ENCODE results near the gene TMEM229B.

The TMEM229B gene

DNA sequence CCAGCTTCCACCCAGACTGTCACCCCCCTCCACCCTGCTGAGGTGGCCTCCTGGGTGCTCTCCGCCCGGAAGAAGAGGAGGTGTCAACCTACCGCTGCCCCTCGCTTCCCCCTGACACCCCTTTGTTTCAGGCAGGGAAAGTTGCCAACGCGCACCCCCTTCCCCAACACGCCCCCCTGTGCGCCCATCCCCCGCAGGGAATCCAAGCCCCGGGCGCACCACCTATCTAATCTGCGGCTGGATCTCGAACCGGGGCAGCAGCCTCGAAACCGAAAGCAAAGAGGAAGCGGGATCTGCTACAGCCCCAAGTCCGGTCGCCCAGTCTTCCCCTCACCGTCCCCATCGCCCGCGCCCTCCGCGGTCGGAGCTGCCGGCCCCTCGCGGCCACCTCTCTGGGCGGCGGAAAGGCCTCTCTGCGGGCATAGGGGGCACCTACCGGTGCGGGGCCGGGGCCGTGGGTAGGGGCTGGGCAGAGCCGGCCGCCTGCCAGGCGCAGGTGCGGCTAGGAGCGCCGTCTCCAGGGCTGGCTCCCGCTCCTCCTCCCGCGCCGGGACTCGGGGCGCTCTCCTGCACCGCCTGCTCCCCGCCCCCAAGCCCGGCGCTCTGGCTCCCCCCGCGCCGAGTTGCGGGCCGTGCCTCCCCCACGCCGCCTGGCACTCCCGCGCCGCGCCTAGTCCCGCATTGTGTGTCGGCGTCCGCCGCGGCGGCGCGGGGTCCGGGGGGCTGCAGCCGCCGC lies 26.3 kb upstream of the TMEM229B start:
- no peak for DNase-seq

DNA sequence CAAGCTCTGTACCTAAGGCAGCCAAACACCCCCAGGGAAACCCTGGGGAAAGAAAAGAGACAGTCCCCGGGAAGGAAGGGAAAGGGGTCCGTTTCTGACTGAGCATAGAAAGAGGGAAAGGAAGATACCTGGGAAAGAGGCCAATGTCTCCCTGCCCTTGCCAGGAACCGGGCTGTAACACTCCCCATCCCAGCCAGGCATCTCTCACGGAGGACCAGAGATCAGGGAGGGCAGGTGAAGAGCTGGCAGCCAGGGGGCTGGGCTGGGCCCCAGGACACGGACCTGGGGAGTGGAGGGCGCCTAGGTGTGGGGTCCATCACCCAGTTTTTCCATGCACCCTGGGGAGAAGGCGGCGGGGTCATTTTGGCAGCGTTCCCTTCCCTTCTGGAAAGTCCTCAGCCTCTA lies 25.7 kb upstream of the TMEM229B start:
- DNase-seq, result no peak

DNA sequence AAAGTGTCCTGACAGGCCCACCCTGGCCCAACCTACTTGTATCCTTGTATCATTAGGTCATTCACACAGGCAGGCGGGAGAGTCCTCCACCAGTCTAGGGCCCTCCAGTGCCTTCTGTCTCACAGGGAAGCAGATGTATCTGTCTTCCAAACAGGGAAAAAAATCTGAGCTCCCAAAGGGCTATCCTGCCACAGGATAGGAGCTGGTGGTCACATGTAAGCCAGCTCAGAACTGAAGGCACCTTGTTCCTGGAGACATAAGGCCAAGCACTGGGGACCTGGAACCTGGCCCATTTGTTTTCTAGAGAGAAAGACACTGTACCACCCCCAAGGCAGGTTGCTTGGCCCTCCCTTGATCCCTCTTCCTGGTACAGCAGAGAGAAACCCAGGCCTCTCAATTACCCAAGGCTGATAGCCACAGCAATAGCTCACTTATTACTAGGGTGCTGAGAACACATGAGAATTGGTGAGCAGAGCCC lies 25.1 kb upstream of the TMEM229B start:
- DNase-seq, result no peak

DNA sequence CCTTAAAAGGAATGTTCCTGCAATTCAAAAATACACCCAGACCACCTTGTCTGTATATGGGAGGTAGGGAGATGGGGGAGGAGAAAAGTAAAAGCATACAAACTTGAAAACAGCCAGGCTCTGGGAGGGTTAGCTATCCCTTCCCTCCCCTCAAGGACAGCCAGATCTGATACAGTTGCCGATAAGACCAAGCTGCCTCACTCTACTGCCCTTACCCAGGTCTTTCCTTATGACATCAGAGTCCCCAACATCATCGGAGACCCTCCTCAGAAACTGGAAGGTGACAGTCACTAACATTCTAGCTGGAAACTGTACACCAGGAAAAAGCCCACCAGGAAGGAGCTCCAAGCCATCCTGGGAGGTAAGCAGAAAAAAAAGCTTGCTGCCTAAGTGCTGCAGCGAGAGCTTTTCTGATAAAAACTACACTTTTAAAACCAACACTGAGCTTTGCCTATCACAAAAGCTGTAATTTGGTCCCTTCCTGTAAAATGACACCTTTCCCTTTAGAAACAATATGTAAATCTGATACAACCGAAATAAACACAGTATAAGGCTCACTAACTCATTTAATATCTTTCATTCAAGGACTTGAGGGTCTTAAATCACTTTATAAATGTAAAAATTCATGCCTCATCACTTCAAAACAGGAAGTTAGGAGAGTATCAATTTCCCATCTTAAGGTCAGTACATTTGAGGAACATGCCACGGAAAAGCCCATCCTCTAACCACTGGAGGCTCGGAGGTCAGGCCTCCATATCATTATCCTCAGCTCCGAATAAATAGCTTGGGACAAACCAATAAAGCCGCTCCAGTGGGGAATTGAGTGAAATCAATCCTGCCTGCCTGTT lies 24.2 kb upstream of the TMEM229B start:
- DNase-seq, result no peak

DNA sequence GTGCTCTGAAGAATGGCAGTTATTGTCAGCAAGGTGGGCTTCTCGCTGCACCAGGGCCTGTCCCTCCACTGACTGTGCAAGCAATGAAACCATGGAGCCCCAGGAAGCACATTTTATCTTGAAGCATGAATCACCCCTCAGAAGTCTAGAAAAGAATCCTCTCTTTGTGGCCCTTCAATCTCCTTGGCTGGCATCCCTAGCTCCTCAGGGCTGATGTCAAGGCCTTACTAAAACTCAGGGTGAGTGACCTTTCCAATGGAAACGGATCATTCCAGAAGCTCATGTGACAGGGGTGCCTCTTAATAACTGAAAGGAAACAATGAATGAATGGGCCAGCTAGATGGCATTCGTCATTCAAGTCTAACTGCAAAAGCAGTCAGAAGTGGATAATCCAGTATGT lies 22.3 kb upstream of the TMEM229B start:
- no peak for DNase-seq

DNA sequence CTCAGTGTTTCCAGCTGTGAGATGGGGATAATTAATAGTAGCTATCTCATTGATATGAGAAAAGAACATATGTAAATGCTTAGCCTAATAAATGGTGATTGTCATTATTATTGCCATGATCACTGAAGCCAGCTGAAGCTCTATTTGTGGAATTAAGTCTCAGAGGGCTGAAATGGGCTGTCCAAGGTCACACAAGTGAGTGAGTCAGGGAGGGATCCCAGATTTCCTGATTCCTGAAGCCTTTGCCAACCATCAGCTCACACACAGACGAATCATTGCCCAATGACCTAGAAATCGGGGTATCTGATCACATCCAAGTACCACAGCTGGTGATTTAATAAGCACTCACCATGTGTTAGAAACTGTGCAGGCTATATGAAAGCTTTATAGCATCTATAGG lies 21.6 kb upstream of the TMEM229B start:
- no peak for DNase-seq

DNA sequence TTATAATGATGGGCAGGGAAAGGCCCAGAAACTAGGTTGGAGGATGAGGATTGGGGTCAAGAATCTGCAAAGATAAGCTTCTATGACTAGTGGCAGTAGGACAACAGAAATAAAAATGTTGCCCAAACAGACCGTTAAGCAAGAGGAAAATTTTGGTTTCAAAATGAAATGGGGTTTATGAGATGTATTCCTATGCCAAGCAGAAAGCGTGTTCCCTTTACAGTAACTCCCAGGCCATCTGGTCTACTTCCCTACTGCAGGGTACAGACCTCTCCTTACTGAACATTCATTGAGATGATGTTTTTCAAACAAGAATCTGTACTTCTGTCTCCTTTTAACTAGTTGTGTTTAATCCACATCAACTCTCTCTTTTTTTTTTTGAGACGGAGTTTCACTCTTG lies 20.4 kb upstream of the TMEM229B start:
- no peak for DNase-seq

DNA sequence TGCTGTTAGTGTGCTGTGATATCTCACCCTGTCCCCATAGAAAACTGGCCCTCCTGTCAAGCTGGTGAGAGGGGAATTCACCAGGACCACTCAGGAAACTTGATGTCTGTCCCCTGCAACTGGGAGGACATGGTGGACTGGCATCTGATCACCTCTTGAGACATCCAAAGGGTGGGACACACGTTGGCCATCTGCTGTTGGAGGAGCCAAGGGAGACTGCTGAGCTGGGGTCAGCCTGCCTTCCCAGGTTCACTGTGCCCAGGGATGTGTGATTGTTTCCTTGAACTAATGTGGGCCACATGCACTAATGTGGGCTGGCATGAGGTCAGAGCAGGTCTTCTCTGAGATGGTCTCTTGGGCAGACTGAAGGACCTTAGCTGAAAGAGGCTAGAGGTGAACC lies 16.7 kb upstream of the TMEM229B start:
- DNase-seq, result no peak

DNA sequence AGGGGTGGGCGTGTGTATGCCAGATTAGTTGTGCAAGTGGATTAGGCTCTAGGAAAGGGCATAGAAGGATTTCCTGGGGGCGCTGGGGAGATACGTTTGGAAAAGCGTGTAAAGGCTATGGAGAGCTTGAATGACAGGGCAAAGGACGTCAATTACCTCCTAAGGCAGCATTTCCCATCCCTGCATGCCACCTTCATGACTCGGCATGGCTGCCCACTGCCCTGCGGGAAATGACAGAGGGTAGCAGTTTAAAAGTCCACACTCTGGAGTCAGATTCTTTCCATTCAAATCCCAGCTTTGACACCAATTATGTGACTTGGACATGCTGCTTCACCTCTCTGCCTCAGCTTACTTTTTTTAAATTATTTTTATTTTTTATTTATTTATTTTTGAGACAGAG lies 14.8 kb upstream of the TMEM229B start:
- no peak for DNase-seq

DNA sequence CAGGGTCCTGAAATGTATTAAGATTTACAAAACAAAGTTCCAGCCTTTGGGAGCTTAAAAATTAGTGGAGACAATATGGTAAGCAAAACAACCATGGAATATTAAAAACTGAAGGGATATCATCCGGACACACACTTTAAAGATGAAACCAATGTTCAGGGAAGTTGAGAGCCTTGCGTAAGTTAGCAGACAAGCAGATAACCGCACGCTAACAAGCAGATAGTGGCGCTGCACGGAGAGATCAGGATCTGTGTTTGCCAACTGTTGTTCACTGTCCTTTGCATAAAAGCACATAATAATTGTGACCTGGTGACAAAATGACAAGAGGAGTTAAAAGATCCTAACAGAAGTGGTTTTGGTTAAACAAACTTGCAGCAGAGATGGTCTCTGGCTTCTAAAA lies 14.3 kb upstream of the TMEM229B start:
- no peak for DNase-seq

DNA sequence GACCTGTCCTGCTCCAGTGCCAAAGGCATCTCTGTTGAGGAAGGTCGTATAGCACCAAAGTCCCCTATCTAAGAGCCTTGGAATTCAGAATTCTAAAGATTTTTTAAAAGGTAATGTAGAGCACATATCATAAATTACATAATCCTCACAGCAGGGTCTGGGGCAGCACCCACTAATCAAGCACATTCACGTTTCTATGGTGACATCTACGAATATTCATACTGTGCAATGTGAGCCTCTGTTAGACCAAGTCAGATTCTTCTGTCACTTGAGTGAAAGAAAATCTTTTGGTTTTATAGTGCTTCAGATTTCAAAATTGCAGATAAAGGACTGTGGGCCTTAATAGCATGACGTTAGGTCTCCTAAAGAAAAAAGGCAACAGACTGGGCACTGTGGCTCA lies 13.1 kb upstream of the TMEM229B start:
- DNase-seq, result no peak

DNA sequence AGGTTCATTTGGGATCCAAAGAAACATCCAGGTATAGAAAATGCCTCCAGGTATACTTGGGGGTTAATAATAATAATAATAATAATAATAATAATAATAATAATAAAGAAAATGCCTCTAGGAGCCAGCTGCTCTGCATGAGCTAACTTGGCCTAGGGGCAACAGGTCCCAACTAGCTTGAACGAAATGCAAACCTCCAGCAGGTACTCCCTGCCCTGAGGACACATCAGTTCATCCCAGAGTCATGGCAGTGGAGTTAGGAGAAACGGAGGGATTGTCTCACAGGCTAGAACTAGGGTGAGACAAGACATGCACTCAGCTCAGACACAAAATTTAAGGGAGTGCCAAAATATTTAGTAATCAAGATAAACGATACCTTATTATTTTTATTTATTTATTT lies 12.5 kb upstream of the TMEM229B start:
- DNase-seq, result no peak

DNA sequence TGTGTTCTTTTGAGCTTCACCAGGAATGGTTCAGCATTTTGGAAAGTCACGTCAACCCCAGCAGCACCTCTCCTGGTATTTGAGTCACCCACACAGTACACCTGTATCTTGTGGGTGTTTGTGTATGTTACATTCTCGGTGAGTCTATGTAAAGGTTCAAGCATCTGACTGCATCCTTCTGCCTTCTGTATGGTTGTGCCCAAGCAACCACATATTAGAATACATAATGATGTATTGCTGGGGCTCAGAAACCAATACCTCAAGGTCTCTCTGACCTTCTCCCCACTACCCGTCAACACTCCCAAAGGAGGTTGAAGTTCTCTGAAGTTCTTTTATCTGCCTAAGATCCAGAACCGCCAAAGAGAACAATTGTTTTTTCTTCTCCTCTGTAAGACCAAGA lies 9.2 kb upstream of the TMEM229B start:
- DNase-seq, result no peak

DNA sequence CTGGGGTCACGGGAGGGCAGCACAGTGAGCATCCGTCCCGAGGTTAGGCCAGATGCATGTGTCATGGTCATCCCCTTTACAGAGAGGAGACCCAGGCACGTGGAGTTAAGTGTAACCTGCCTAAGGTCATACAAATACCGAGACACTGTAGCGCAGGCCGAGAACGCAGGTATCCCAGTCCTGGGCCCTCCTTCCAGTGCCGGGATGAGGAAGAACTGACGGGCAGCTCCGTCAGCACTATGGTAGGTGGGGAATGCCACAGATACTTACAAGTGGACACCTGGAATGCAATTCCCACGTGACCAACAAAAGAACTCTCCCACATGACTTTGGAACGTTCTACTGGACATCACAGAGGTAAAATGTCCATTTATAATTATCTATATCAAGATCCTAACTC lies 8.7 kb upstream of the TMEM229B start:
- no peak for DNase-seq

DNA sequence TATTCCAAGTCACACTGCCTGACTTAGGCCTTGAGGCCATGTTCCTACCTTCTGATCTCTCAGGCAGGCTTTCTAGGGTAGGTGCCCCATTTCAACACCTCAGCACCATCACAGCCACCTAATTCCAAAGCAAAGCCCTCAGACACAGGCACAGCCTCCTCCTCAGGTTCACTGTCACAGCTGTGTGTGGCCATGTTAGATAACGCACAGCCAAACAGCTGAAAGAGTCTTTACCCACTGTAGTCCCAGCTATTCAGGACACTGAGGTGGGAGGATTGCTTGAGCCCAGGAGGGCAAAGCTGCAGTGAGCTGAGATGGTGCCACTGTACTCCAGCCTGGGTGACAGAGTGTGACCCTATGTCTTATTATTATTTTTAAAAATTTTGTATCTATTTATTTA lies 7.3 kb upstream of the TMEM229B start:
- DNase-seq, result no peak

DNA sequence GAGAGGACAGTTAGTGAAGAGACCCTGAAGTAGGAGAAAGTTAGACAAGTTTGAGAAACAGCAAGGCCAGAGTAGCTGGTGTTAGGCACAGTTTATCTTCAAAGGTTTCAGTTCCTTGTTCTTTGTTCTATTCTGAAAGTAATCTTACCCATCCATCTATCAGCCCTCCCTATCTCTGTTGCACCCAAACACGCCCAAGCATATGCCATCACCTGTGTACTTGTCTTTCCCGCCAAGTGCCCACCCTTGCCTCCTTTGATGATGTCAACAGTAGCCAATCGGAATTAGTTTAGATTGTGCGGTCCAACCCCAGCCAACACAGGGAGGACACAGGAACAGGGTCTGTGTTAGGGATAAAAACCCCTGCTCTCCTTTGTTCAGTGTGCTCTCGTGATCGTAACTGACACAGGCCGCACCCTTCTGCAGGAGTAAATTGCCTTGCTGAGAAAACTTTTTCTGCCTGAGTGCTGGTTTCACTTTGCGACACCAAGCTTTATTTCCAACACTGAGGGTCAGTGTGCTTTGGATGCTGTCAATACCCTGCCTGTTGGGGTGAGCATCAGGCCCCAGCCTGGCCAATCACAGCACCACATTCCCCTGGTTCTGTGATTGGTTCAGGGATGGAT lies 4.7 kb upstream of the TMEM229B start:
- DNase-seq, result no peak

DNA sequence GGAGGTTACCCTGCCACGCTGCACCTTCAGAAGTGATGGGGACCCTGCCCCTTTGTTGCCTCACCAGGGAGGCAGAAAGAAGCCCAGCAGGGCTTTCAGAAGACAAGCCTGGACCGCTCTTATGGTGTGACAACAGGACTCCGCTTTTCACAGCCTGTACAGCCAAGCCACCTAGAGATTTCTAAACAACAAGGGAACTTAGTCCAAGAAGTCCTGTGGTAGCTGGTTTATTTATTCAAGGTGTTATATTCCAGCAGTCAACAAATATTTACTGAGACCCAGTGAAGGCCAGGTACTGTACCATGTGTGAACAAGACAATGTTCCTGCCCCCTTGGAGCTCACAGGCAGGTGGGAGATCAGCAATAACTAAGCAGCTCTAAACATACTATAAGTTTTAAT lies 4.0 kb upstream of the TMEM229B start:
- DNase-seq, result no peak

DNA sequence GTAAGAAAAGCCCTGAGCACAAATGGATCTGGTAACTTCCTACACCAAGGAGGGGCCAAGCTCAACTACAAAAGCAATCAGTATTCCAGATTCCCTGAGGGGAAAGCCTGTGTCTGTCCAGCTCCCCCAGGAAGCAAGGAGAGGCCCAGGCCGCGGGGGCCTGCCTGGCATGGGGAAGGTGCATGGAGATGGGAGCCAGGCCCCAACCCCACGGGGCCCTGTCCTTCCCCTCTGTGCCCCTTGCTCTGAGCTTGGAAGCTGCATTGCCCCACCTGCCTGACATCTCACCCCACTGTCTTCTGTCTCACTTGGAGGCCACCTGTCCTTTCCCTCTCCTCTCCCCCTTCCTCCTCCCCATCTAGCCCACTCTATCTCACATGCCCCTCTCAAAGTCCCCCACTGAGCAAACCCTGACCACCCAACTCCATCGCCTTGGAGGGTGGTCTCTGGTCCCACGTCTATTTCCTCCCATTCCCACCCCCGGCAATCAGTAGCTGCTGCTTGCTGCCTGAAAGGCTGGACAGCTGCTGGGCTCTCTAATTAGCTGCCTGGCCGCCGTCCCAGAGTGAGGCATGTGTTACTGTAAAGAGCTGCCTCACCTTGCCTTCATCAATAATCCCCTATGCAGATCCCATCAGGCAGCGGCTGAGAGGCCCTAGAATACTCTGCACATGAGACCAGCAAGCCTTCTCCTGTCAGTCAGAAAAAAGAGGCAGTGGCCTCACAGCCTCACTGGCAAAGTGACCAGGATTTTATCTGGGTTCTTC lies 3.4 kb upstream of the TMEM229B start:
- DNase-seq, result no peak

DNA sequence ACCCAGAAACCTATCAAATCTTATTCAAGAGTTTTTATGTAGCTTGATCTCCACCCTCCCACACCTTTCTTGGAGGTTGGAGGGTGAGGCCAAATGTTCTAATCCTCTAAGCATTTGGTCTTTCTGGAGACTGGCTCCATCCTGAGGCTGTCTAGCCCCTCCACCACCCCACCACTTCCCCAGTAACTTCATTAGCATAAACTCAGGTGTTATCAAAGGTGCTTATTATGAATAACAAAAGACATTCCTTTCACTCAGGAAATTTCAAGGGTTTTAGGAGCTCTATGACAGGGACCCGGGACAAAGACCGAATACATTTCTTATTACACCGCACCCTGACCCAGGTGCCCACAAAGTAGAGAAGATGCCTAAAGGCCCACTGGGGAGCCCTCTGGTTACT lies 2.8 kb upstream of the TMEM229B start:
- no peak for DNase-seq

DNA sequence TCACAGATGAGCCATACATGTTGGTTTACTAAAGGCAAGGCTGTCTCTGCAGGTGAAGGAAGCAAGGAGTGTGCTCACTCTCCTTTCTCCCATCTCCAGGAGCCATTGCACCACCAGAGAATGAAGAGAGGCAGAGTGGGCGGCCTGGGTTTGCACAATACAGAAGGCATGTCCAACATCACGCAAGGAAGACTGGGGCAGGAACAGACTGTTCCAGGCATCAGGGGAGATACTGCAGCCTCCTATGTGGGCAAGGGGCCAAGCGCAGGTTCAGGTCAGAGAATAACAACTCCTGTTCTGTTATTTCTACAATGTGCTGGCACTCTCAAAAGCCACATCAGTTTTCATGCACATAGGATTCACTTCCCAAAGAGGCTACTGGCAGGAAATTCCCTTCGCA lies 1.7 kb upstream of the TMEM229B start:
- no peak for DNase-seq

DNA sequence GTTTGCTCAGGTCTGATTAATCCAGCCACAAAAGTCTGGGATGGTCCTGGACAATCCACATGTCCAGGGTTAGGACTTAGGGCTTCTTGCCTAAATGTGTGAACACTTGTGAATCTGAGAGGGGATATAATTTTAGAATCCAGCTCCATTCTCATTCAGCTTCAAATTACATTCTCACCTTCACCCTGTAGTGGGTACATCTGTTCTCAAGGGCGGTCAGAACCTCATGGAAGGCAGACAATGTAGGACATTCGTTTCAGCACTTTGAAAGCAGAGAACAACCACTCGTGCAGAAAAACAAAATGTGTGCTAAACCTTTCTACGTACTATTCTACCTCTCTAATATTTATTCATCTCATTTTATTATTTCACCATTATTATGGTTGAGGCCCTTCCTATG lies 1.2 kb downstream of the TMEM229B start:
- no peak for DNase-seq

DNA sequence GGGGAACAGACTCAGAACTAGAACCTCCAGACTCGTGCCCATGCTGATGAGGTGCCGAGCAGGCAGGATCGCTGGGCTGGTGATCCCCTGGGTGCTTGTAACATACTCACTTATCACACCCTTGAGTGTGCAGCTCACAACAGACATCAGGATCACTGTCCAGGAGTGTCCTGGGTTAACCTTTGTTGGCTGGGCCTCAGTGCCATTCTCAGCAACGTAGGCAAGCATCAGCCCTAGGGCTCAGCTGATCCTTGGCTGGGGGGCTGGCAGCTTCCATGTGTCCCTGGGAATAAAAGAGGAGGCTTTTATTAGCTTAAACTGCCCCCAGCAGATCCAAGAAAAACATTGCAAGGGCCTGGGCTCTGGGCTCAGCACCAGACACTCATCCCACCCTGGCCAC lies 1.6 kb downstream of the TMEM229B start:
- DNase-seq, result no peak

DNA sequence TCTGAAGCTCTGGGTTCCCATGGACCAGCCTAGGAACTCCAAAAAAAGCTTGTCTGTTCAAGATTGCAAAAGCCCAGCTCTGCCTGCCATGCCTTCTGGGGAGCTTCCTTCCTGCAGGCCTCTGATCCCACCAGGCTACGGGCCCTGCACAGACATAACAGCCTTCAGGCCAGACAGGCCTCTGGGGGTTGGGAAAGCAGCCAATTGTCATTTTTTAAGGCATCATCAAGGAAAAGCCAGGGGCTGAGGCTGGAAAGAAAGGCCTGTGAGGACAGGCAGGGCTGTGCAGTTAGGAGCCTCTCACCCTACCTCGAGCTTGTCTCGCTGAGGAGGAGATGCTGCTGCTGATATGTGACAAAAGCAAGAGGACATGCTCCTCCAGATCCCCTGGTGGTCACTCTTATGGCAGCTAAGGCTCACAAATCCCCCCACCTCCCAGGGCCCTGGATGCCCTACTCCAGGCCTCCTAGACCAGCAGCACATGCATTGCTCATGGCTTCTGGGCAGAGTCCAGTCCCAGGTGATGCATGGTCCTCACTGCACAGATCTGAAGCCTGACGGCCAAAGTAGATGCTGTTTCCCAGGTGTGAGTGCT lies 2.9 kb downstream of the TMEM229B start:
- no peak for DNase-seq

Measured in NCI-H1048 (cell line).